HL-60 (cell line): Measurements from ENCODE around the gene LSM4.

Experiments used
- DNase-seq, 2 experiments: peaks; one replicate each; pipeline ENCODE4 v3.0.0-alpha.2; 2010 to 2020; ENCODE audit warnings: low read depth in 1 of 2, low spot score in 1 of 2
- H3K27ac ChIP-seq: fragments of 250-450 bp; sonication (Bioruptor Pico); replicated peaks from 2 replicates; pipeline ENCODE4 v1.5.1; 2020; ENCODE audit warnings: mild to moderate bottlenecking, moderate library complexity
- H3K27me3 ChIP-seq: fragments of 250-450 bp; sonication (Bioruptor Pico); 2 replicates; pipeline ENCODE4 v1.5.1; 2021; ENCODE audit warnings: mild to moderate bottlenecking, moderate library complexity; ENCODE audit not compliant: insufficient read depth, poor library complexity, severe bottlenecking
- H3K4me3 ChIP-seq: replicated peaks from 2 replicates; pipeline ENCODE4 v1.5.1; 2011; ENCODE audit warnings: mild to moderate bottlenecking, control low read depth, low read length; ENCODE audit not compliant: insufficient read depth
- CTCF ChIP-seq: IDR thresholded peaks from one replicate; pipeline ENCODE4 v1.5.1; 2011; ENCODE audit warnings: low read length, control low read depth, inconsistent platforms; ENCODE audit not compliant: insufficient read depth
- GABPA ChIP-seq: IDR thresholded peaks from 2 replicates; pipeline ENCODE4 v1.6.1; 2012; ENCODE audit warnings: low read depth
- POLR2AphosphoS5 ChIP-seq: IDR thresholded peaks from 2 replicates; pipeline ENCODE4 v1.6.1; 2012; ENCODE audit warnings: low read depth
- REST ChIP-seq: IDR thresholded peaks from 2 replicates; pipeline ENCODE4 v1.6.1; 2012; ENCODE audit warnings: low read depth; ENCODE audit not compliant: insufficient replicate concordance
- SPI1 ChIP-seq: IDR thresholded peaks from 2 replicates; pipeline ENCODE4 v1.6.1; 2012; ENCODE audit warnings: low read depth, mild to moderate bottlenecking, borderline replicate concordance

The LSM4 gene

GRCh38 chr19:18304208-18304457 is 18.7 kb downstream of the LSM4 start:
- TF ChIP-seq GABPA (no peak), POLR2AphosphoS5 (no peak), CTCF (no peak), REST (no peak), SPI1 (no peak)
- H3K27ac ChIP-seq = peak overlapping the region; percentile 85
- DNase-seq = peak in 1 of 2 experiments; percentile 18
- H3K27me3 ChIP-seq = no peaks in the 10 kb centered on the region
- peak overlapping the region; percentile 7; the same call in 1 of the 2 replicates for H3K4me3 ChIP-seq

GRCh38 chr19:18301718-18302111 is 21.2 kb downstream of the LSM4 start:
- TF ChIP-seq SPI1 (no peak), REST (no peak), GABPA (no peak), POLR2AphosphoS5 (no peak), CTCF (no peak)
- Histone ChIP-seq H3K4me3 (no peak overlapping the region), H3K27me3 (no peaks in the 10 kb centered on the region), H3K27ac (no peak overlapping the region)
- no peak for DNase-seq

- Histone ChIP-seq H3K4me3 (no peak overlapping the region), H3K27me3 (no peaks in the 10 kb centered on the region), H3K27ac (no peak overlapping the region)
- TF ChIP-seq CTCF = no peak
- no peak for DNase-seq
Observed at GRCh38 chr19:18300930-18301717, 21.8 kb downstream of the LSM4 start.

- no peak for DNase-seq
- Histone ChIP-seq H3K27me3 (no peaks in the 10 kb centered on the region), H3K27ac (no peak overlapping the region), H3K4me3 (no peak overlapping the region)
- no peak for TF ChIP-seq GABPA
- TF ChIP-seq POLR2AphosphoS5 = no peak
- no peak for TF ChIP-seq CTCF
- no peak for TF ChIP-seq REST
- TF ChIP-seq SPI1 = no peak
Observed at GRCh38 chr19:18299654-18300053, 23.2 kb downstream of the LSM4 start.
